Measurements from ENCODE around the gene PPP1R3D.

PPP1R3D gene

DNA sequence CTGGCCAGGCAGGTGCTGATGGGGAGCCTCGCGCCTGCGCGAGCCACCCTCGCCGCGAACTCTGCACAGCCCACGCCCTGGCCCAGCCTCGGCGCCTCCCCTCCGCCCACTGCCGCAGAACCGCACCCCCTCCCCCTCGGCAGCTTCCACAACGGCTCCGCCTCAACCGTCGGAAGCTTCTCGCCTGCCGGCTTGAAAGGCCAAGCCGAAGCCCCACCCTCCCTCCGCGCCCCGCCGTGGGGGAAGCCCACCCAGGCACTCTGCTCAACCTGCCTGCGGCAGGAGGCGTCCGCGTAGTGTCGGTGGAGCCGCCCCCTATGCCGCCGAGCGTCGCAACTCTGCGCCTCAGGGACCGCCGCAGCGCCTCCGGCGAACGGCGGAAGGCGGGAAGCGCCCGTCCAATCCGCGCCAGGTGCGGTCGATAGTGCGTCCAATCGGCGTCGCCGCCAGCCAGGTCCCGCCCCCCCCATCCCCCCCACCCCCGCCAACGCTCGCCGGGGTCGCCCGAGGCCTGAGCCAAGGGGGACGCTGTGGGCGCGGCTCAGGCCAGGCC, 6.7 kb downstream of the PPP1R3D start, which contains the start of gene SYCP2:
TSS of gene SYCP2 (minus strand) at position 342 of the 553 bp plus-strand sequence. CDS start 11,224 bp downstream, outside the sequence.
- peak within 1 kb of the TSS; percentile 49 for H3K27ac ChIP-seq (ENCODE audit: low read depth, low read length)
- no peak within 1 kb of the TSS for H3K9ac ChIP-seq (ENCODE audit: low read length)
- H3K4me3 ChIP-seq (ENCODE audit: low read length), result peak within 1 kb of the TSS; percentile 75
- peaks cover 9% of the 10 kb centered on the region for H3K4me1 ChIP-seq (ENCODE audit: control insufficient read depth, insufficient read depth, low read length)
- no peaks in the 10 kb centered on the region for H3K27me3 ChIP-seq (ENCODE audit: control insufficient read depth, insufficient read depth, low read length)
- H3K36me3 ChIP-seq (ENCODE audit: control insufficient read depth, insufficient read depth, low read length), result peaks cover 2% of the 10 kb centered on the region

DNA sequence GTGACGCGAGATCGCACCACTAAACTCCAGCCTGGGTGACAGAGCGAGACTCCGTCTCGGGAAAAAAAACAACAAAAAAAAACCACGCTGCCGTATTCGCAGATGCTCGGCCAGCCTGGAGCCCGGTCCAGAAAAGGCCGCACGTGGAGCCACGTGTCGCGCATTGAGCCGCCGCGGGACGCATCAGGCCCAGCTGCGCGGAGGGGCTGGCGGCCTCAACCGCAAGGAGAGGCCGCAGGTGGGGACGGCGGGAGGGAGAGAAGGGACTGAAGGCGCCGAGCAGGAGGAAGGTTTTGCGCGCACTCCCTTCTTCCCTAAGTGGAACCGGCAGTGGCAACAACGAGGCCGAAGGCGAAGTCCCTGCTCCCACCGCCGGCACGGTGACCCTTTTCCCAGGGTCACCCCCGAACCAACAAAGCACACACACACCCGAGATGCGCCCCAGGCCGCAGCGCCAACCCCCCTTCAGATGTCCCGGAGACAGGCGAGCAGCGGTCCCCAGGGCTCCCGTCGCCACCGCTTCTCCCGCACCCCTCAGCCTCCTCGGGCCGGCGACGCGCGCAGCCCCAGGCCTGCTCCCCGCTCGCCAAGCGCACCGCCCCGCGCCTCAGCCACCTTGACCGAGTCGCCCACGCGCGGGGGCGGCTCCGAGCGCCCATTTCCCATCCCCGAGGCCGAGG, 7.3 kb downstream of the PPP1R3D start:
- no peak overlapping the region for H3K4me3 ChIP-seq (ENCODE audit: low read length)
- no peak overlapping the region for H3K27ac ChIP-seq (ENCODE audit: low read depth, low read length)
- H3K4me1 ChIP-seq (ENCODE audit: control insufficient read depth, insufficient read depth, low read length), result peaks cover 3% of the 10 kb centered on the region
- H3K36me3 ChIP-seq (ENCODE audit: control insufficient read depth, insufficient read depth, low read length), result peaks cover 2% of the 10 kb centered on the region
- H3K9ac ChIP-seq (ENCODE audit: low read length), result no peak overlapping the region
- H3K27me3 ChIP-seq (ENCODE audit: control insufficient read depth, insufficient read depth, low read length), result no peaks in the 10 kb centered on the region

DNA sequence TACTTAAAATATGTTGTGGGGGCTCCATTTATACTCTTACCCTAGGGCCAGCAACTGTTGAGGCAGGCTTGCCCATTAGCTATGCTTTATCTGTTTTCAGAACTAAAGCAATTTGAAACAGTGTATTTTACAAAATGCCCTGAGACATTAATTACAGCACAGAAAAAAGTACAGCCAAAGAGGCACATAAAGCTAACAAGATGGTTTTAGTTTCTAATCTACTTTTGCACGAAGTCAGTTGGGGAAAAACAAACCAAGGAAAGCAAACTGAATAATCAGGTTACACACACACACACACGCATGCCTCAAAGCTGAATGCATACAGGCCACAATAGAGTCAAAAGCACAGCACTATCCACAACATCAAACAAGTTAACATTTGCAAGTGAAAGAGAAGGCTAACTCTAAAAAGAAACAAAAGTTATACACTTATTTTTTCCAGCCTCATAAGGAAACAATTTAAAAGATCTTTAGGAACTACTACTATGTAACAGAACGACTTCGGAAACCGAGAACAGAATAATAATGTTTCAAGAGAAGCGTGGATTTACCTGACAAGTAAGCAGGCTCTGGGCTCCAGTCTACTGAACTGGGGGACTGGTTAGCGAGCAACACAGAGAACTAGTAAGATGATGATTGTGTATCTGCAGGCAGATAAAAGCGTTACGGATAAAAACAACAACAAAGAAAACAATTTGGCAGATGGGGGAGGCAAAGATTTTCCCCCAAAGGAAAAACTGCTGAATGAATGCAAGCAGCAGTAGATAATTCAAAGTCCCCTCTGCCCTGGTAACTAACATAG, 8.4 kb downstream of the PPP1R3D start:
- H3K27ac ChIP-seq (ENCODE audit: low read depth, low read length), result no peak overlapping the region
- H3K27me3 ChIP-seq (ENCODE audit: control insufficient read depth, insufficient read depth, low read length), result no peaks in the 10 kb centered on the region
- no peaks in the 10 kb centered on the region for H3K4me1 ChIP-seq (ENCODE audit: control insufficient read depth, insufficient read depth, low read length)
- no peak overlapping the region for H3K9ac ChIP-seq (ENCODE audit: low read length)
- no peak overlapping the region for H3K4me3 ChIP-seq (ENCODE audit: low read length)
- H3K36me3 ChIP-seq (ENCODE audit: control insufficient read depth, insufficient read depth, low read length), result peaks cover 2% of the 10 kb centered on the region

DNA sequence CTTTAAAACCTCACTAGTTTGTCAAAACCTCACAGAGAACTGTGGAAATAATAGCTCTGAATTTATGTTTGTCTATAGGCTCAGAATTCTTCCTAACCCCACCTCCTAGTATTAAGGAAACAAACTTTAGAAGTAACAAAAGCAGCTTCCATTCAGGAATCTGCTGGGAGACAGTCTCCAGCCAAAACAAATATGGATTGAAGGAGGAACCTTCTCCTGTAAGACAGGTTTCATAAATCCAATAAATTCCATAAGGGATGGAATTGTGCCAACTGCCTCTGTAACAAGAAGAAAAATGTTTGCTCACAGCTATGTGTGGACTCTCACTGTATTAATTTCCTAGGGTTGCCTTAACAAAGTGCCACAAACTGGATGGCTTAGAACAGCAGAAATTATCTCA, 14.2 kb downstream of the PPP1R3D start:
- Histone ChIP-seq H3K9ac (ENCODE audit: low read length) (no peak overlapping the region), H3K4me1 (ENCODE audit: control insufficient read depth, insufficient read depth, low read length) (no peaks in the 10 kb centered on the region), H3K36me3 (ENCODE audit: control insufficient read depth, insufficient read depth, low read length) (no peaks in the 10 kb centered on the region), H3K4me3 (ENCODE audit: low read length) (no peak overlapping the region), H3K27me3 (ENCODE audit: control insufficient read depth, insufficient read depth, low read length) (no peaks in the 10 kb centered on the region), H3K27ac (ENCODE audit: low read depth, low read length) (no peak overlapping the region)

DNA sequence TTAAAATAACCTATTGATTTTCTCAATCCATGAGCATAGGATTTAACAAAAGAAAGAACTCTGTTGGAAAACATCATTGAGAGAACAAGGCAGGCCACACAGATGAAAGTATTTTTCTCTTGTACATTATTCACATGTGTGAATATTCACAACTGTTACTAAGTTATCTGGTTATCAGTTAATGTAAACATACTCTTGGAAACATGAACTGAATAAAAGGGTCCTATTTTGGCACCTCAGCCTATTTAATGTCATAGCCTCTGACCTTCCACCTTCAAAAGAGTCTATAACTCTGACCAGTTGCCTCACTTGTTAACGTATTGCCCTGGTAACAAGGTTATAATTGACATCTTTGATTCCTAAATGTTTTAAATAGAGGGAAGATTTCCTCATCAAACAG, 14.7 kb downstream of the PPP1R3D start:
- Histone ChIP-seq H3K4me1 (ENCODE audit: control insufficient read depth, insufficient read depth, low read length) (no peaks in the 10 kb centered on the region), H3K27me3 (ENCODE audit: control insufficient read depth, insufficient read depth, low read length) (no peaks in the 10 kb centered on the region), H3K27ac (ENCODE audit: low read depth, low read length) (no peak overlapping the region), H3K36me3 (ENCODE audit: control insufficient read depth, insufficient read depth, low read length) (no peaks in the 10 kb centered on the region), H3K4me3 (ENCODE audit: low read length) (no peak overlapping the region), H3K9ac (ENCODE audit: low read length) (no peak overlapping the region)

DNA sequence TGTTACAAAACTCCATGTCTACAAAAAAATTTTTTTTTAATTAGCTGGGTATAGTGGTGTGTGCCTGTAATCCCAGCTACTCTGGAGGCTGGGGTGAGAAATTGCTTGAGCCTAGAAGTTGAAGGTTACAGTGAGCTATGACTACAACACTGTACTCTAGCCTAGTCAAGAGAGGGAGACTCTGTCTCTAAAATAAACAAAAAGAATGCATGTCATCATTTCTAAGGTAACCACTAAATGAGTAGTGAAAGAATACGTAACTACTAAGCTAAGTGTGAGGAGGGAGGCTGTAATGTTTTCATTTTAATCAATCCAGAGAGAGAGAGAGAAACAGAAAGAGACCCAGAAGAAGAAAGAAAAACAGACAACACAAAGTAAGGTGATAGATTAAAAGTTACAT, 16.6 kb downstream of the PPP1R3D start:
- Histone ChIP-seq H3K36me3 (ENCODE audit: control insufficient read depth, insufficient read depth, low read length) (no peaks in the 10 kb centered on the region), H3K27me3 (ENCODE audit: control insufficient read depth, insufficient read depth, low read length) (no peaks in the 10 kb centered on the region), H3K4me1 (ENCODE audit: control insufficient read depth, insufficient read depth, low read length) (no peaks in the 10 kb centered on the region), H3K27ac (ENCODE audit: low read depth, low read length) (no peak overlapping the region), H3K9ac (ENCODE audit: low read length) (no peak overlapping the region), H3K4me3 (ENCODE audit: low read length) (no peak overlapping the region)

DNA sequence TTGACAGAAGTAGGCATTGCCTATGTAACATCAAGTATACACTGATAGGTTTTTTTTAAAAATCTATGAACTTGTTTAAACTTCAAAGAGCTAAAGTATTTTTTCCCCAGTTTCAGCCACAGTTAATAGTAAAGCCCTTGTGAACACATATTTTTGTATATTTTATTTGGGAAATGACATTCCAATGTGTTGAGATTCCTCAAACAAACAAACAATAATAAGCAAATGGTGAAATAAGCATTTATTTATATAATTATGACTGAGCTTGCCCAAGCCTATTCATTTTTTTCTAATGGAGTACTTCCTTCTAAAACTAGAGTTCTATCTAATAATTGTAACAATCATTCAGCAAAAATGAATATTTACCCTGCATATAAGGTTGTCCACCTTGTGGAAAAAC, 19.2 kb downstream of the PPP1R3D start:
- no peak overlapping the region for H3K27ac ChIP-seq (ENCODE audit: low read depth, low read length)
- H3K36me3 ChIP-seq (ENCODE audit: control insufficient read depth, insufficient read depth, low read length), result no peaks in the 10 kb centered on the region
- no peak overlapping the region for H3K4me3 ChIP-seq (ENCODE audit: low read length)
- no peaks in the 10 kb centered on the region for H3K4me1 ChIP-seq (ENCODE audit: control insufficient read depth, insufficient read depth, low read length)
- no peak overlapping the region for H3K9ac ChIP-seq (ENCODE audit: low read length)
- no peaks in the 10 kb centered on the region for H3K27me3 ChIP-seq (ENCODE audit: control insufficient read depth, insufficient read depth, low read length)

DNA sequence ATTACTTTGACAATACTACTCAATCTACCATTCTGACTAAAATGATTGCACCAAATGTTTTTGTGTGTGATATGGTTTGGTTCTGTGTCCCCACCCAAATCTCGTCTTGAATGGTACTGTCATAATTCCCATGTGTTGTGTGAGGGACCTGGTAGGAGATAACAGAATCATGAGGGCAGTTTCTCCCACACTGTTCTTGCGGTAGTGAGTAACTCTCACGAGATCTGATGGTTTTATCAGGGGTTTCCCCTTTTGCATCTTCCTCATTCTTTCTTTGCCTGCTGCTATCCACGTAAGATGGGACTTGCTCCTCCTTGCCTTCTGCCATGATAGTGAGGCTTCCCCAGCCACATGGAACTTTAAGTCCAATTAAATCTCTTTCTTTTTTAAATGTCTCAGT, 27.5 kb downstream of the PPP1R3D start:
- H3K27me3 ChIP-seq (ENCODE audit: control insufficient read depth, insufficient read depth, low read length), result no peaks in the 10 kb centered on the region
- no peak overlapping the region for H3K4me3 ChIP-seq (ENCODE audit: low read length)
- H3K27ac ChIP-seq (ENCODE audit: low read depth, low read length), result no peak overlapping the region
- no peak overlapping the region for H3K9ac ChIP-seq (ENCODE audit: low read length)
- no peaks in the 10 kb centered on the region for H3K36me3 ChIP-seq (ENCODE audit: control insufficient read depth, insufficient read depth, low read length)
- no peaks in the 10 kb centered on the region for H3K4me1 ChIP-seq (ENCODE audit: control insufficient read depth, insufficient read depth, low read length)

DNA sequence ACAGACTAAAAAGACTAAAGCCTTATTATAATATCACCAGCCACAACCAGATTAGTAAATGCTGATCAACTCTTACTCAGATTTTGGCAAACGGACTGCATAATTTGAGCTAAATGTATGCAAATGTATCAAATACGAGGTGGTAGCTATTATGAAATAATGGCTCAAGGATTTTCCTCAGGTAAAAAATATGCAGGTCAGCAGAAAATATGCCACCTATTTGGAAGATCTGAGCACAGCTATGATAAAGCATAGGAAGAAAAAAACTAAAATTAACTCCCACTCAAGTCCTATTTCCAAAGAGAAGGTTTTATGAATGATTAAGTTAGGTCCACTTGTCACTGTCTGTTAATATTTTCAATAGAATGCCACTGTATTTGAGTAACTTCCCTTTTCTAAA, 29.1 kb downstream of the PPP1R3D start:
- Histone ChIP-seq H3K27me3 (ENCODE audit: control insufficient read depth, insufficient read depth, low read length) (no peaks in the 10 kb centered on the region), H3K27ac (ENCODE audit: low read depth, low read length) (no peak overlapping the region)

DNA sequence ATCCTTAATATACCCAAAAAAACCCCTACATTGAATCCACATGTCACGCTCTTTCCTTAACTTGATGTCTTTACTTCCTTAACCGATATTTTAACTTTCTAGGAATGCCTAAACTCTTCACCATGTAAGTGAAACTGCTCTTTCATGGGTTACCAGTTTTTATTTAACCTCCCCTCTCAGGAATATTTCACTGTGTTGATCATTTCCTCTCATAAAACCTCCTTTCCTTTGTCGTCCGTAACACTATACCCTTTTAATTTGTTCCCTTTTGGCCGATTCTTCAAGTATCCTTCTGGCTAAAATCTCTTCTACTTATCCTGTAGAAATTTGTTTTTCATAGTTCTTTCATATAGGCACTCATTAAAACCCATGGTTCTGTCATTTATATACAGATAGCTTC, 31.2 kb downstream of the PPP1R3D start:
- no peak overlapping the region for H3K4me3 ChIP-seq (ENCODE audit: low read length)
- H3K27me3 ChIP-seq (ENCODE audit: control insufficient read depth, insufficient read depth, low read length), result no peaks in the 10 kb centered on the region
- H3K4me1 ChIP-seq (ENCODE audit: control insufficient read depth, insufficient read depth, low read length), result no peaks in the 10 kb centered on the region
- no peaks in the 10 kb centered on the region for H3K36me3 ChIP-seq (ENCODE audit: control insufficient read depth, insufficient read depth, low read length)
- H3K9ac ChIP-seq (ENCODE audit: low read length), result no peak overlapping the region
- no peak overlapping the region for H3K27ac ChIP-seq (ENCODE audit: low read depth, low read length)

More for the DNA sequence above, 29.1 kb downstream of the PPP1R3D start:
- Histone ChIP-seq H3K9ac (ENCODE audit: low read length) (no peak overlapping the region), H3K36me3 (ENCODE audit: control insufficient read depth, insufficient read depth, low read length) (no peaks in the 10 kb centered on the region), H3K4me3 (ENCODE audit: low read length) (no peak overlapping the region), H3K4me1 (ENCODE audit: control insufficient read depth, insufficient read depth, low read length) (no peaks in the 10 kb centered on the region)

DNA sequence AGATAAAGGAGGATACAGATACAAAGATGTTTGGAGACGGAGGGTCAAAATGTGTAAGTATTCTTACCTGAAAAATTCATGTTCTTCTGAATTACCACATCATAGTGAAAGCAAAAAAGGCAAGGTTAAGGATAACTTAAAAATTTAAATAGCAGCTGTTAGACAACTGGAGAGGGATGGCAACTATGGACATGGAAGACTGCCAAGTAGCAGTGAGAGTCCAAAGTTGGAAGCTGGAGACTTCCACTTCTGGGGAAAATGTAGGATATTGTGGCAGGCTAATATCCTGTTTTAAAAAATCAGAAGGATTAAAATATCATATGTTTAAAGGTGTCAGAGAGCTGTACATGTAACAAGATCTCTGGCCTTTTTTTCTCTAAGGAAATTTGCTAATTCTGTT, 36.5 kb downstream of the PPP1R3D start:
- Histone ChIP-seq H3K4me3 (ENCODE audit: low read length) (no peak overlapping the region), H3K9ac (ENCODE audit: low read length) (no peak overlapping the region), H3K4me1 (ENCODE audit: control insufficient read depth, insufficient read depth, low read length) (no peaks in the 10 kb centered on the region), H3K27me3 (ENCODE audit: control insufficient read depth, insufficient read depth, low read length) (no peaks in the 10 kb centered on the region), H3K27ac (ENCODE audit: low read depth, low read length) (no peak overlapping the region), H3K36me3 (ENCODE audit: control insufficient read depth, insufficient read depth, low read length) (no peaks in the 10 kb centered on the region)

DNA sequence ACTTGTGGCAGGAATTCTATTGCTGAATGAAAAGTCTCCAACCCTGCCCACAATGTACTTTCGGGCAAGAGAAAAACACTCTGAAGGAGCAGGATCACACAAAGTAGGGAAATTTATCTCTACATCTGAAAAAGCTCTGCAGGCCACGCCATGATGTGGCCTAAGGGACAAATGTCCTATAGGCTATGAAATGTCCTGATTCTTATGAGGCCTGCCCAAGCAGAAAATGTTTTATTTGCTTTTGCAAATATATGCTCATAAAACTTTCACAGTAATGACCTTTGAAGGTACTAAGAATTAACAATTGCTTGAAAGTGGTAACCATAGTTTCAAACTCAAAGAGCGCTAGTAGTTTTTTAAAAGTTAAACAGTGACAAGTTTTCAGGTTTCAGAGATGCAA, 37.6 kb downstream of the PPP1R3D start:
- Histone ChIP-seq H3K4me1 (ENCODE audit: control insufficient read depth, insufficient read depth, low read length) (no peaks in the 10 kb centered on the region), H3K27me3 (ENCODE audit: control insufficient read depth, insufficient read depth, low read length) (no peaks in the 10 kb centered on the region), H3K27ac (ENCODE audit: low read depth, low read length) (no peak overlapping the region), H3K4me3 (ENCODE audit: low read length) (no peak overlapping the region), H3K9ac (ENCODE audit: low read length) (no peak overlapping the region), H3K36me3 (ENCODE audit: control insufficient read depth, insufficient read depth, low read length) (no peaks in the 10 kb centered on the region)

Measured in rectal smooth muscle tissue (tissue), 1 donor.